Psoas muscle (tissue), 8 donors: ENCODE measurements around the gene BCAS3. TPM values are rescaled to one million over a fixed set of nuclear protein-coding genes. Genes with fewer than 3 reads are reported as not detected.

Source experiments
- ATAC-seq, 4 donors: fragments of 200-7000 bp; cut with Tn5 transposase; one replicate each; pipeline ENCODE4 v1.9.1; 2020; ENCODE audit warnings: moderate library complexity in 3 of 4, mild to moderate bottlenecking in 2 of 4
- DNase-seq, 2 donors: peaks; one replicate each; pipeline ENCODE4 v3.0.0-alpha.2; 2020
- H3K27ac ChIP-seq: fragments of 200-600 bp; one replicate; pipeline ENCODE4 v1.8.0; 2022
- H3K27me3 ChIP-seq, 3 donors: fragments of 200-600 bp in 1 of 3; one replicate each; pipeline versions ENCODE4 v1.6.1 to v1.8.0; 2013 to 2022; ENCODE audit warnings: low read length in 2 of 3, mild to moderate bottlenecking in 2 of 3, moderate library complexity in 1 of 3; ENCODE audit not compliant: insufficient read depth in 3 of 3
- H3K36me3 ChIP-seq, 2 donors: fragments of 200-600 bp in 1 of 2; one replicate each; pipeline versions ENCODE4 v1.6.1 to v1.8.0; 2013 to 2022; ENCODE audit warnings: low read depth in 1 of 2, mild to moderate bottlenecking in 1 of 2, moderate library complexity in 1 of 2; ENCODE audit not compliant: insufficient read depth in 1 of 2
- H3K4me1 ChIP-seq: fragments of 200-600 bp; one replicate; pipeline ENCODE4 v1.8.0; 2022
- H3K4me3 ChIP-seq: fragments of 200-600 bp; one replicate; pipeline ENCODE4 v1.8.0; 2022; ENCODE audit warnings: mild to moderate bottlenecking
- H3K9me3 ChIP-seq: fragments of 200-600 bp; one replicate; pipeline ENCODE4 v1.8.0; 2022
- WGBS, 3 donors: extraction: QIAGEN DNeasy Blood & Tissue Kit; methylation state at CpG; one replicate each; pipeline versions ENCODE4 v1.1.6 to v1.1.7; 2013; 5-methylcytosine and 5-hydroxymethylcytosine counted together
- intact Hi-C, 2 donors: fragments of 100-400 bp; cut with DNase I; formaldehyde crosslinking; loops; one replicate each; pipeline versions ENCODE4 v1.11.0 to v1.14.2; 2022
- polyA plus RNA-seq, 3 donors: library from polyadenylated mRNA; stranded (reverse); fragments of 200-250 nt; gene quantifications; one replicate each; pipeline ENCODE4 v1.2.3, GENCODE V29; 2013
- total RNA-seq, 4 donors: library from RNA; stranded (reverse); fragmentation: NEBNext Ultra II Directional in 2 of 4; extraction: Animal tissue kit (Norgen Biotek cat#: 25700) in 2 of 4; gene quantifications; one replicate each; pipeline versions ENCODE4 v1.2.1 to v1.2.4, GENCODE V29; 2021 to 2023
- TF ChIP-seq, protein P1 (sequence below): fragments of 200-600 bp; IDR thresholded peaks from one replicate; pipeline ENCODE4 v1.8.0; 2022; ENCODE audit warnings: antibody characterized with exemption
- donor health status: healthy with polysubstance abuse.
- donor health status: DM: no; HTN: no; CAD: no; lungs with moderate emphysema.
- donor health status: Bipolar disorder and iron deficiency.
- donor health status: healthy.
- donor health status: DM: yes; HTN: yes; CAD: no.
- donor health status: DM: no; HTN: no; CAD: no.
- donor health status: DM: no; HTN: no; CAD: no.
- donor health status: DM: yes; HTN: yes; CAD: no.

Gene BCAS3
- total and polyA plus RNA-seq, 7 donors = 2.4 to 28.8 (median 15.0) TPM

GRCh38 chr17:61076621-61077031 lies 399.0 kb downstream of the BCAS3 start:
- TF ChIP-seq, protein P1, sequence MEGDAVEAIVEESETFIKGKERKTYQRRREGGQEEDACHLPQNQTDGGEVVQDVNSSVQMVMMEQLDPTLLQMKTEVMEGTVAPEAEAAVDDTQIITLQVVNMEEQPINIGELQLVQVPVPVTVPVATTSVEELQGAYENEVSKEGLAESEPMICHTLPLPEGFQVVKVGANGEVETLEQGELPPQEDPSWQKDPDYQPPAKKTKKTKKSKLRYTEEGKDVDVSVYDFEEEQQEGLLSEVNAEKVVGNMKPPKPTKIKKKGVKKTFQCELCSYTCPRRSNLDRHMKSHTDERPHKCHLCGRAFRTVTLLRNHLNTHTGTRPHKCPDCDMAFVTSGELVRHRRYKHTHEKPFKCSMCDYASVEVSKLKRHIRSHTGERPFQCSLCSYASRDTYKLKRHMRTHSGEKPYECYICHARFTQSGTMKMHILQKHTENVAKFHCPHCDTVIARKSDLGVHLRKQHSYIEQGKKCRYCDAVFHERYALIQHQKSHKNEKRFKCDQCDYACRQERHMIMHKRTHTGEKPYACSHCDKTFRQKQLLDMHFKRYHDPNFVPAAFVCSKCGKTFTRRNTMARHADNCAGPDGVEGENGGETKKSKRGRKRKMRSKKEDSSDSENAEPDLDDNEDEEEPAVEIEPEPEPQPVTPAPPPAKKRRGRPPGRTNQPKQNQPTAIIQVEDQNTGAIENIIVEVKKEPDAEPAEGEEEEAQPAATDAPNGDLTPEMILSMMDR = no peak
- ATAC-seq (no peak), DNase-seq (no peak)
- peaks cover 0 to 20% of the 10 kb centered on the region in 2 donors for H3K36me3 ChIP-seq
- no peak overlapping the region for H3K4me3 ChIP-seq
- no peaks in the 10 kb centered on the region for H3K9me3 ChIP-seq
- no peak overlapping the region for H3K27ac ChIP-seq
- H3K27me3 ChIP-seq = no peaks in the 10 kb centered on the region
- WGBS, 3 donors = 87 to 91% (median 87%) methylated on average over 3 of the region's 3 CpGs
- intact Hi-C loops = no loop called here
- H3K4me1 ChIP-seq = no peaks in the 10 kb centered on the region

DNA sequence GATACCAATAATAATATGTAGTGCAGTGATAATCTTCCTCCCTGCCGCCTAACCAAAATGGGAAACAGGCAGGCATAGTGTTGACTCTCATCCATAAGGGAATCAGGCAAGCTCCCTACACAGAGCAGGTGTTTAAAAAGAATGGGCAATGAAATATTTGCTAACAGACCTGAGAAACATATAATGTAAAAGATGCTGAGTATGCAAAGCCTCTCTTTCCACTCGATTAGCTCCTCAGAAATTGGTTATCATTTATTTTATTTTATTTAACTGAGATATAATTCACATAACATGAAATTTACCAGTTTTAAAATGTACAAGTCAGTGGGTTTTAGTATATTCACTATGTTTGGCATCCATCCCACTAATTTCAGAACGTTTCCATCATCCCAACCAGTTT lies 404.3 kb downstream of the BCAS3 start:
- H3K4me3 ChIP-seq = no peak overlapping the region
- WGBS, 3 donors = 76 to 84% (median 80%) methylated on average over 3 of the region's 3 CpGs
- H3K27ac ChIP-seq = no peak overlapping the region
- ATAC-seq (no peak), DNase-seq (no peak)
- intact Hi-C loops = no loop called here
- peaks cover 0 to 5% of the 10 kb centered on the region in 2 donors for H3K36me3 ChIP-seq
- no peaks in the 10 kb centered on the region for H3K27me3 ChIP-seq
- no peaks in the 10 kb centered on the region for H3K4me1 ChIP-seq
- TF ChIP-seq, protein P1 = no peak
- no peaks in the 10 kb centered on the region for H3K9me3 ChIP-seq

- ATAC-seq = no peak
- no peaks in the 10 kb centered on the region for H3K27me3 ChIP-seq
- no peak overlapping the region for H3K4me3 ChIP-seq
- intact Hi-C loops = no loop called here
- H3K36me3 ChIP-seq = peaks cover 0 to 3% of the 10 kb centered on the region in 2 donors
- TF ChIP-seq, protein P1 = no peak
- no peak for DNase-seq
- 89 to 92% (median 89%) methylated on average over 5 of the region's 5 CpGs for WGBS, 3 donors
- no peak overlapping the region for H3K27ac ChIP-seq
- no peaks in the 10 kb centered on the region for H3K9me3 ChIP-seq
- H3K4me1 ChIP-seq = no peaks in the 10 kb centered on the region
Observed at GRCh38 chr17:61084260-61084659, 406.6 kb downstream of the BCAS3 start.

- Histone ChIP-seq H3K36me3 (peaks cover 0 to 3% of the 10 kb centered on the region in 2 donors), H3K27ac (no peak overlapping the region), H3K4me3 (no peak overlapping the region), H3K9me3 (no peaks in the 10 kb centered on the region), H3K4me1 (no peaks in the 10 kb centered on the region), H3K27me3 (no peaks in the 10 kb centered on the region)
- no peak for DNase-seq
- 92 to 93% (median 92%) methylated on average over 4 of the region's 4 CpGs for WGBS, 3 donors
- intact Hi-C loops = no loop called here
- TF ChIP-seq, protein P1 = no peak
- ATAC-seq = no peak
Observed at GRCh38 chr17:61087024-61087423, 409.4 kb downstream of the BCAS3 start.

DNA sequence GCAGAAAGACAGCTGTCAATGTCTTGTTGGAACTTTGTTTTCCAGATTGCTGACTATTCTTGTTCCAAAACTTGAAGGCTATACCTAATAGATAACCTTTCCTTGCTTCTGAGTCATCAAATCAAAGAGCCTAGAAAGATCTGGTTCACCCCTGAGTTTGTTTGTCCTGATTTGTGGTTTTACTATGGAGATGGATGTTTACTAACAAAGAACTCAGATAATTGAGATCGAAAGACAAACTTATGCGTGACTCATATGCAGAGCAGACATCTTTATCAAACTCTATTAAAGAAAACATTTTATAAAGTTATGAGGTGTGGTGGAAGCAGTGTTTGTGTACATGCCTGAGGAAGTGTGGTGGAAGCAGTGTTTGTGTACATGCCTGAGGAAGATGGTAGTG lies 410.9 kb downstream of the BCAS3 start:
- 97 to 98% (median 98%) methylated on average over 2 of the region's 2 CpGs for WGBS, 3 donors

More for the DNA sequence above, 410.9 kb downstream of the BCAS3 start:
- Histone ChIP-seq H3K27ac (no peak overlapping the region), H3K9me3 (no peaks in the 10 kb centered on the region), H3K4me3 (no peak overlapping the region), H3K36me3 (peaks cover 0 to 3% of the 10 kb centered on the region in 2 donors), H3K4me1 (no peaks in the 10 kb centered on the region), H3K27me3 (no peaks in the 10 kb centered on the region)
- no peak for ATAC-seq
- TF ChIP-seq, protein P1 = no peak
- intact Hi-C loops = no loop called here
- DNase-seq = no peak
